ENCODE results near the gene PASD1.

GRCh38 chrX:151536571-151536970 is 26.9 kb upstream of the PASD1 start:
- TF ChIP-seq POLR2A (IDR thresholded peaks at IDR 0.05; ENCODE audit: low read depth, low read length) (no peak), TAF1 (IDR thresholded peaks at IDR 0.05; ENCODE audit: low read depth, low read length) (no peak), POLR2AphosphoS5 (IDR thresholded peaks at IDR 0.05; ENCODE audit: low read depth, low read length) (no peak), SPI1 (IDR thresholded peaks at IDR 0.05; ENCODE audit: low read depth, low read length) (no peak), POU2F2 (IDR thresholded peaks at IDR 0.05; ENCODE audit: low read depth, low read length) (no peak), PAX5 (IDR thresholded peaks at IDR 0.05; ENCODE audit: insufficient read depth, low read length, severe bottlenecking) (no peak)
